Measurements from ENCODE around the gene DKC1. TPM values are rescaled to one million over a fixed set of nuclear protein-coding genes. Genes with fewer than 3 reads are reported as not detected.

The DKC1 gene
- total and polyA plus RNA-seq, 2 of the 4 experiments (the other 2 are of a cell fraction): 49.9 to 63.8 TPM

DNA sequence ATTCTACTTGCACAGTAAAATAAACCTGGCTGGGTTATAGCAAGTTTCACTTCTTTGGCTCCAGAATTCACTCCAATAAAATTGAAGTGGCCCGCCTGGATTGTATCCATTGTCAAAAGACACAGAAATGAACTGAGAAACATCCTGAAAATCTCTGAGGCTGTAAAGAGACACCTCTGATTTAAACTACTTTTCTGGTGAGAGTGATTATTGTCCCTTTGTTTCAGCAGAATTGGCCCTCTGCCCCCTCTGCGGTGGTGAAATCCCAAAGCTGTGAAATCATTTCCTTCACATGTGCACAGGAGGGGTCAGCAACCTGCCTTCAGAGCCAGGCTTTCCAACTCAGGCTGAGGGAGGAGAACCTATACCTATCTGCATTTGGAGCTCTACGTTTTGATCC is 34.8 kb upstream of the DKC1 start:
- no peak overlapping the region for H3K56ac ChIP-seq (ENCODE audit: extremely low read depth, insufficient read depth, low read length)
- H3K27me3 ChIP-seq (ENCODE audit: control insufficient read depth, insufficient read depth, low read length): no peaks in the 10 kb centered on the region
- no peak overlapping the region for H2AFZ ChIP-seq (replicated peaks; ENCODE audit: low read length, poor library complexity)
- peak; percentile 76 for DNase-seq
- H3K27ac ChIP-seq (ENCODE audit: insufficient read depth, low read length): peak overlapping the region; percentile 22
- TF ChIP-seq, protein P1, sequence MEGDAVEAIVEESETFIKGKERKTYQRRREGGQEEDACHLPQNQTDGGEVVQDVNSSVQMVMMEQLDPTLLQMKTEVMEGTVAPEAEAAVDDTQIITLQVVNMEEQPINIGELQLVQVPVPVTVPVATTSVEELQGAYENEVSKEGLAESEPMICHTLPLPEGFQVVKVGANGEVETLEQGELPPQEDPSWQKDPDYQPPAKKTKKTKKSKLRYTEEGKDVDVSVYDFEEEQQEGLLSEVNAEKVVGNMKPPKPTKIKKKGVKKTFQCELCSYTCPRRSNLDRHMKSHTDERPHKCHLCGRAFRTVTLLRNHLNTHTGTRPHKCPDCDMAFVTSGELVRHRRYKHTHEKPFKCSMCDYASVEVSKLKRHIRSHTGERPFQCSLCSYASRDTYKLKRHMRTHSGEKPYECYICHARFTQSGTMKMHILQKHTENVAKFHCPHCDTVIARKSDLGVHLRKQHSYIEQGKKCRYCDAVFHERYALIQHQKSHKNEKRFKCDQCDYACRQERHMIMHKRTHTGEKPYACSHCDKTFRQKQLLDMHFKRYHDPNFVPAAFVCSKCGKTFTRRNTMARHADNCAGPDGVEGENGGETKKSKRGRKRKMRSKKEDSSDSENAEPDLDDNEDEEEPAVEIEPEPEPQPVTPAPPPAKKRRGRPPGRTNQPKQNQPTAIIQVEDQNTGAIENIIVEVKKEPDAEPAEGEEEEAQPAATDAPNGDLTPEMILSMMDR (conservative IDR thresholded peaks at IDR 0.05; ENCODE audit: low read depth, low read length): no peak
- TF ChIP-seq MAFK (IDR thresholded peaks at IDR 0.05; ENCODE audit: low read depth, low read length) (no peak), CEBPB (IDR thresholded peaks at IDR 0.05; ENCODE audit: low read depth, low read length) (0 out of 2 replicates have a peak, but pooled peaks have one; percentile 23), RAD21 (IDR thresholded peaks at IDR 0.05; ENCODE audit: low read length) (no peak), FOS (IDR thresholded peaks at IDR 0.05; ENCODE audit: low read depth, low read length) (no peak), RCOR1 (IDR thresholded peaks at IDR 0.05; ENCODE audit: insufficient replicate concordance, low read length) (no peak), BHLHE40 (IDR thresholded peaks at IDR 0.05; ENCODE audit: low read depth, low read length) (peak; percentile 39; the same call in 1 of the 2 replicates), RFX5 (IDR thresholded peaks at IDR 0.05; ENCODE audit: low read depth, low read length) (no peak)
- H3K18ac ChIP-seq (ENCODE audit: low read depth, low read length): peak overlapping the region; percentile 27; the same call in 1 of the 2 replicates
- peak overlapping the region; percentile 80 for H2AK5ac ChIP-seq (ENCODE audit: low read depth, low read length)
- H4K8ac ChIP-seq (ENCODE audit: low read depth in 2 of 2, low read length in 2 of 2): peak overlapping the region in 1 of 2 experiments; percentile 63; a peak in 2 of 4 replicates
- ChIA-PET CTCF (interaction anchor here (1.1 kb wide), 1 partner anchor 21 kb away, joined by 3 read pairs; no protein-coding TSS in a partner anchor), POLR2A (ENCODE audit: unreplicated experiment) (no interaction called here)
- ATAC-seq (ENCODE audit: low read depth): no peak
- WGBS, 2 experiments (ENCODE audit: extremely low coverage in 2 of 2, insufficient read length in 1 of 2): 13% methylated on average over 1 of the region's 3 CpGs; no CpG with 5 or more reads in 1 of the 2 experiments
- H2BK20ac ChIP-seq (ENCODE audit: low read depth, low read length): peak overlapping the region; percentile 72; the same call in 1 of the 2 replicates
- peak overlapping the region; percentile 67; the same call in 1 of the 2 replicates for H3K4ac ChIP-seq (ENCODE audit: low read depth, low read length)
- in situ Hi-C loops (cut with MboI; ENCODE audit: low sequenced_read_pairs): loop anchor here (25.0 kb wide), 1 partner anchor 141 kb away; the partner anchor contains the start of gene CTAG1A
- H2BK15ac ChIP-seq (ENCODE audit: low read depth, low read length): peak overlapping the region; percentile 77; the same call in 1 of the 3 replicates
- H3K9ac ChIP-seq (ENCODE audit: low read depth, low read length): no peak overlapping the region; the same call in 1 of the 2 replicates
- H2AK9ac ChIP-seq (replicated peaks; ENCODE audit: low read depth, low read length, poor library complexity): peak overlapping the region; percentile 79
- no TSS peak for BruUV-seq (replicated peaks)
- H3K79me1 ChIP-seq (ENCODE audit: low read depth in 1 of 2, low read length in 2 of 2): peaks cover 0 to 3% of the 10 kb centered on the region in 2 experiments; a peak in 1 of 4 replicates
- H4K5ac ChIP-seq (ENCODE audit: low read depth, low read length): peak overlapping the region; percentile 19; the same call in 1 of the 2 replicates
- H3K23ac ChIP-seq (ENCODE audit: low read depth, low read length): peak overlapping the region; percentile 48; the same call in 1 of the 2 replicates
- H3K4me1 ChIP-seq (ENCODE audit: control insufficient read depth, insufficient read depth, low read length): peaks cover 31% of the 10 kb centered on the region
- peaks cover 15% of the 10 kb centered on the region; the same call in 1 of the 2 replicates for H3K9me1 ChIP-seq (ENCODE audit: insufficient read depth, low read length)
- H2BK5ac ChIP-seq (ENCODE audit: low read depth, low read length, poor library complexity, severe bottlenecking): peak overlapping the region; percentile 87
- dilution Hi-C loops (cut with HindIII; ENCODE audit: low sequenced_read_pairs, unreplicated experiment): no loop called here
- H3K36me3 ChIP-seq (ENCODE audit: control insufficient read depth, insufficient read depth, low read length): no peaks in the 10 kb centered on the region
- intact Hi-C loops (cut with micrococcal nuclease): no loop called here
- H3K14ac ChIP-seq (replicated peaks; ENCODE audit: low read depth, low read length): 0 out of 2 replicates have a peak overlapping the region, but pooled peaks have one; percentile 16
- H3K4me2 ChIP-seq (ENCODE audit: low read depth, low read length): peak overlapping the region; percentile 57; the same call in 1 of the 2 replicates
- no peak overlapping the region for H3K4me3 ChIP-seq (ENCODE audit: insufficient read depth, low read depth, low read length)
- peak overlapping the region; percentile 69 for H2BK120ac ChIP-seq (ENCODE audit: low read depth, low read length)
- H3K9me3 ChIP-seq (ENCODE audit: control insufficient read depth, insufficient read depth, low read length): no peaks in the 10 kb centered on the region
- H4K20me1 ChIP-seq (ENCODE audit: insufficient read depth, low read length): no peaks in the 10 kb centered on the region
- peak overlapping the region; percentile 31; the same call in 1 of the 2 replicates for H4K91ac ChIP-seq (ENCODE audit: insufficient read depth, low read depth, low read length)
